ENCODE results near the gene NDUFA7.
"Not testable (repeated sequence)": the region's sequence is repeated elsewhere in the genome, so short reads cannot be mapped to it uniquely, and the experiment has no call there.

NDUFA7 gene

GRCh38 chr19:8342684-8343482, 21.7 kb upstream of the NDUFA7 start, which contains the start of gene KANK3:
Gene KANK3 (minus strand): TSS chr19:8343262. CDS start chr19:8337828, 5,434 bp downstream.
- no peak within 1 kb of the TSS for H3K27ac ChIP-seq
- peak; percentile 78 for DNase-seq (ENCODE audit: low read depth, low spot score)

GRCh38 chr19:8342316-8342683, 21.1 kb upstream of the NDUFA7 start:
- H3K27ac ChIP-seq, result no peak overlapping the region
- DNase-seq (ENCODE audit: low read depth, low spot score), result no peak

- not testable (repeated sequence) for DNase-seq (ENCODE audit: low read depth, low spot score); H3K27ac ChIP-seq
Measured at GRCh38 chr19:8341504-8341903, 20.3 kb upstream of the NDUFA7 start.

GRCh38 chr19:8340341-8341096, 19.3 kb upstream of the NDUFA7 start:
- no peak overlapping the region for H3K27ac ChIP-seq
- no peak for DNase-seq (ENCODE audit: low read depth, low spot score)

GRCh38 chr19:8338835-8339234, 17.7 kb upstream of the NDUFA7 start:
- H3K27ac ChIP-seq, result no peak overlapping the region
- DNase-seq (ENCODE audit: low read depth, low spot score), result no peak

GRCh38 chr19:8337728-8338127, 16.6 kb upstream of the NDUFA7 start:
- no peak overlapping the region for H3K27ac ChIP-seq
- DNase-seq (ENCODE audit: low read depth, low spot score), result no peak

GRCh38 chr19:8336660-8337059, 15.5 kb upstream of the NDUFA7 start:
- DNase-seq (ENCODE audit: low read depth, low spot score), result no peak
- no peak overlapping the region for H3K27ac ChIP-seq

GRCh38 chr19:8336072-8336569, 14.9 kb upstream of the NDUFA7 start:
- DNase-seq (ENCODE audit: low read depth, low spot score), result no peak
- peak overlapping the region; percentile 20 for H3K27ac ChIP-seq

- DNase-seq (ENCODE audit: low read depth, low spot score), result no peak
- H3K27ac ChIP-seq, result peak overlapping the region; percentile 20
Measured at GRCh38 chr19:8335343-8336071, 14.3 kb upstream of the NDUFA7 start.

GRCh38 chr19:8334458-8335342, 13.5 kb upstream of the NDUFA7 start:
- no peak overlapping the region for H3K27ac ChIP-seq
- DNase-seq (ENCODE audit: low read depth, low spot score), result peak; percentile 82

GRCh38 chr19:8333767-8334457, 12.7 kb upstream of the NDUFA7 start:
- DNase-seq (ENCODE audit: low read depth, low spot score), result no peak
- no peak overlapping the region for H3K27ac ChIP-seq

GRCh38 chr19:8332976-8333766, 12.0 kb upstream of the NDUFA7 start:
- DNase-seq (ENCODE audit: low read depth, low spot score), result no peak
- no peak overlapping the region for H3K27ac ChIP-seq

GRCh38 chr19:8331263-8331845, 10.2 kb upstream of the NDUFA7 start:
- DNase-seq (ENCODE audit: low read depth, low spot score), result no peak
- no peak overlapping the region for H3K27ac ChIP-seq

GRCh38 chr19:8329996-8330395, 8.8 kb upstream of the NDUFA7 start:
- DNase-seq (ENCODE audit: low read depth, low spot score), result no peak
- H3K27ac ChIP-seq, result no peak overlapping the region

- no peak overlapping the region for H3K27ac ChIP-seq
- no peak for DNase-seq (ENCODE audit: low read depth, low spot score)
Measured at GRCh38 chr19:8325454-8325853, 4.3 kb upstream of the NDUFA7 start.

- DNase-seq (ENCODE audit: low read depth, low spot score), result no peak
- no peak overlapping the region for H3K27ac ChIP-seq
Measured at GRCh38 chr19:8324186-8325050, 3.2 kb upstream of the NDUFA7 start.

- DNase-seq (ENCODE audit: low read depth, low spot score), result no peak
- H3K27ac ChIP-seq, result no peak overlapping the region
Measured at GRCh38 chr19:8323781-8324185, 2.6 kb upstream of the NDUFA7 start.

Measured in epithelial cell of prostate (primary cell).